ENCODE results near the gene FRMD4A.

The FRMD4A gene

GRCh38 chr10:13894412-13895093, 436.2 kb downstream of the FRMD4A start:
- TF ChIP-seq ZNF274 (IDR thresholded peaks at IDR 0.05; ENCODE audit: low read depth, low read length) = no peak
- H3K4me3 ChIP-seq (ENCODE audit: low read length) = no peak overlapping the region

GRCh38 chr10:13893926-13894325, 436.8 kb downstream of the FRMD4A start:
- no peak overlapping the region for H3K4me3 ChIP-seq (ENCODE audit: low read length)
- TF ChIP-seq ZNF274 (IDR thresholded peaks at IDR 0.05; ENCODE audit: low read depth, low read length) = no peak

- no peak overlapping the region for H3K4me3 ChIP-seq (ENCODE audit: low read length)
- no peak for TF ChIP-seq ZNF274 (IDR thresholded peaks at IDR 0.05; ENCODE audit: low read depth, low read length)
These were observed 437.9 kb downstream of the FRMD4A start for GRCh38 chr10:13892871-13893270.

- no peak overlapping the region for H3K4me3 ChIP-seq (ENCODE audit: low read length)
- TF ChIP-seq ZNF274 (IDR thresholded peaks at IDR 0.05; ENCODE audit: low read depth, low read length) = no peak
These were observed 438.7 kb downstream of the FRMD4A start for GRCh38 chr10:13892001-13892491.

GRCh38 chr10:13891128-13892000, 439.4 kb downstream of the FRMD4A start:
- H3K4me3 ChIP-seq (ENCODE audit: low read length) = peak overlapping the region; percentile 19; the same call in 1 of the 2 replicates
- no peak for TF ChIP-seq ZNF274 (IDR thresholded peaks at IDR 0.05; ENCODE audit: low read depth, low read length)

- no peak for TF ChIP-seq ZNF274 (IDR thresholded peaks at IDR 0.05; ENCODE audit: low read depth, low read length)
- H3K4me3 ChIP-seq (ENCODE audit: low read length) = peak overlapping the region; percentile 19; the same call in 1 of the 2 replicates
These were observed 440.2 kb downstream of the FRMD4A start for GRCh38 chr10:13890233-13891127.

GRCh38 chr10:13887761-13888160, 443.0 kb downstream of the FRMD4A start:
- no peak overlapping the region for H3K4me3 ChIP-seq (ENCODE audit: low read length)
- no peak for TF ChIP-seq ZNF274 (IDR thresholded peaks at IDR 0.05; ENCODE audit: low read depth, low read length)

- no peak overlapping the region for H3K4me3 ChIP-seq (ENCODE audit: low read length)
- TF ChIP-seq ZNF274 (IDR thresholded peaks at IDR 0.05; ENCODE audit: low read depth, low read length) = no peak
These were observed 445.3 kb downstream of the FRMD4A start for GRCh38 chr10:13885238-13885990.

- H3K4me3 ChIP-seq (ENCODE audit: low read length) = no peak overlapping the region
- no peak for TF ChIP-seq ZNF274 (IDR thresholded peaks at IDR 0.05; ENCODE audit: low read depth, low read length)
These were observed 446.9 kb downstream of the FRMD4A start for GRCh38 chr10:13883636-13884444.

- no peak for TF ChIP-seq ZNF274 (IDR thresholded peaks at IDR 0.05; ENCODE audit: low read depth, low read length)
- no peak overlapping the region for H3K4me3 ChIP-seq (ENCODE audit: low read length)
These were observed 448.5 kb downstream of the FRMD4A start for GRCh38 chr10:13882119-13882711.

- TF ChIP-seq ZNF274 (IDR thresholded peaks at IDR 0.05; ENCODE audit: low read depth, low read length) = no peak
These were observed 450.0 kb downstream of the FRMD4A start for GRCh38 chr10:13880760-13881159.

More at GRCh38 chr10:13880760-13881159, 450.0 kb downstream of the FRMD4A start:
- H3K4me3 ChIP-seq (ENCODE audit: low read length) = no peak overlapping the region

Data from GM08714 (cell line).